Measurements from ENCODE around the gene SLFN12L. TPM values are rescaled to one million over a fixed set of nuclear protein-coding genes. Genes with fewer than 3 reads are reported as not detected.

SLFN12L gene
- total RNA-seq, 2 donors from 2014 or later, result 0.86 to 1.0 TPM

GRCh38 chr17:35554668-35555067, 17.2 kb upstream of the SLFN12L start:
- Histone ChIP-seq H3K9me3 (no peaks in the 10 kb centered on the region), H3K4me1 (no peaks in the 10 kb centered on the region), H3K36me3 (no peaks in the 10 kb centered on the region), H3K27ac (no peak overlapping the region), H3K9ac (ENCODE audit: low read depth in 2 of 2, low read length in 2 of 2) (no peak overlapping the region), H3K27me3 (no peaks in the 10 kb centered on the region), H3K4me3 (no peak overlapping the region)
- intact Hi-C loops (cut with DNase I), result no loop called here
- TF ChIP-seq, protein P1, sequence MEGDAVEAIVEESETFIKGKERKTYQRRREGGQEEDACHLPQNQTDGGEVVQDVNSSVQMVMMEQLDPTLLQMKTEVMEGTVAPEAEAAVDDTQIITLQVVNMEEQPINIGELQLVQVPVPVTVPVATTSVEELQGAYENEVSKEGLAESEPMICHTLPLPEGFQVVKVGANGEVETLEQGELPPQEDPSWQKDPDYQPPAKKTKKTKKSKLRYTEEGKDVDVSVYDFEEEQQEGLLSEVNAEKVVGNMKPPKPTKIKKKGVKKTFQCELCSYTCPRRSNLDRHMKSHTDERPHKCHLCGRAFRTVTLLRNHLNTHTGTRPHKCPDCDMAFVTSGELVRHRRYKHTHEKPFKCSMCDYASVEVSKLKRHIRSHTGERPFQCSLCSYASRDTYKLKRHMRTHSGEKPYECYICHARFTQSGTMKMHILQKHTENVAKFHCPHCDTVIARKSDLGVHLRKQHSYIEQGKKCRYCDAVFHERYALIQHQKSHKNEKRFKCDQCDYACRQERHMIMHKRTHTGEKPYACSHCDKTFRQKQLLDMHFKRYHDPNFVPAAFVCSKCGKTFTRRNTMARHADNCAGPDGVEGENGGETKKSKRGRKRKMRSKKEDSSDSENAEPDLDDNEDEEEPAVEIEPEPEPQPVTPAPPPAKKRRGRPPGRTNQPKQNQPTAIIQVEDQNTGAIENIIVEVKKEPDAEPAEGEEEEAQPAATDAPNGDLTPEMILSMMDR (IDR thresholded peaks at IDR 0.05), result no peak
- no peak for DNase-seq

DNA sequence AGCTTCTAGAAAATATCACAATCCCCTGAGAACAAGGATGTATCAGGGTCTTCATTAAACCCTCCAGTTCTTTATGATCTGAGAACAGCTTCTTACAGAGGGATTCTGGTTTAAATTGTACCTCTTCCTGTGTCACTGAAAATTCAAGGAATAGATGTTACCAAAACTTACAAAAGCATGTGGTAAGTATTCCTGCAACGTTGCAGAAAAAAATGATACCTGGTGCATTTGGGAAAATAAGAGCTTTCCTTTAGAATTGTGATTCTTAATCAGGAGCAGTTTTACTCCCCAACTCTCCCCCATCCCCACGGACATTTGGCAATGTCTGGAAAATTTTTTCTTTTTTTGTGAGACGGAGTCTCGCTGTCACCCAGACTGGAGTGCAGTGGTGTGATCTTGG, 15.8 kb upstream of the SLFN12L start:
- Histone ChIP-seq H3K4me1 (no peaks in the 10 kb centered on the region), H3K4me3 (no peak overlapping the region), H3K9ac (ENCODE audit: low read depth in 2 of 2, low read length in 2 of 2) (no peak overlapping the region), H3K27me3 (no peaks in the 10 kb centered on the region), H3K27ac (no peak overlapping the region), H3K36me3 (no peaks in the 10 kb centered on the region), H3K9me3 (no peaks in the 10 kb centered on the region)
- TF ChIP-seq, protein P1 (IDR thresholded peaks at IDR 0.05), result no peak
- intact Hi-C loops (cut with DNase I), result no loop called here
- no peak for DNase-seq

DNA sequence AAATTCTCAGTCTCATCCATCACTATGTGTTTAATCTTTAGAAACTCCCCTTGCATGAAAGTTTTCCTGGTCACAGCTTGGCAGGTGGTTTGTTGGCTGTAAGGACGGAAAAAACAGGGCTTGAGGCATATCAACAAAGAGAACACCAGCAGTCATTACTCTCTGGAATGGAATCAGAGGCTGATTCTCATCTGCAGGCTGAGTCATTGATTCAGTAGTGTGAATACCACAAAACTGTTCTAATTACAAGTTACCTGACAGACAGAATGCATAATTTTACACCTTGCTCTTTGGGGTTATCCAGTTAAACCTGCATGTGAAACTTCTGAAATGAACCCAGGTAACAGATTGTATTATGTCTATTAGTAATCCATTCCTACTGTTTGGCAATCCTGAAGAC, 11.5 kb upstream of the SLFN12L start:
- Histone ChIP-seq H3K36me3 (no peaks in the 10 kb centered on the region), H3K4me3 (no peak overlapping the region), H3K4me1 (no peaks in the 10 kb centered on the region), H3K27me3 (no peaks in the 10 kb centered on the region), H3K9me3 (no peaks in the 10 kb centered on the region), H3K9ac (ENCODE audit: low read depth in 2 of 2, low read length in 2 of 2) (no peak overlapping the region), H3K27ac (no peak overlapping the region)
- intact Hi-C loops (cut with DNase I), result no loop called here
- DNase-seq, result no peak
- TF ChIP-seq, protein P1 (IDR thresholded peaks at IDR 0.05), result no peak

- H3K4me1 ChIP-seq, result no peaks in the 10 kb centered on the region
- no peak overlapping the region for H3K9ac ChIP-seq (ENCODE audit: low read depth in 2 of 2, low read length in 2 of 2)
- TF ChIP-seq, protein P1 (IDR thresholded peaks at IDR 0.05), result no peak
- H3K9me3 ChIP-seq, result no peaks in the 10 kb centered on the region
- no peaks in the 10 kb centered on the region for H3K27me3 ChIP-seq
- H3K4me3 ChIP-seq, result no peak overlapping the region
- H3K36me3 ChIP-seq, result no peaks in the 10 kb centered on the region
- no peak overlapping the region for H3K27ac ChIP-seq
- DNase-seq, result no peak
- intact Hi-C loops (cut with DNase I), result no loop called here
Measured at GRCh38 chr17:35548208-35548810, 10.8 kb upstream of the SLFN12L start.

GRCh38 chr17:35546487-35546886, 9.0 kb upstream of the SLFN12L start:
- Histone ChIP-seq H3K36me3 (no peaks in the 10 kb centered on the region), H3K4me3 (no peak overlapping the region), H3K9ac (ENCODE audit: low read depth in 2 of 2, low read length in 2 of 2) (no peak overlapping the region), H3K27ac (no peak overlapping the region), H3K27me3 (no peaks in the 10 kb centered on the region), H3K9me3 (no peaks in the 10 kb centered on the region), H3K4me1 (no peaks in the 10 kb centered on the region)
- TF ChIP-seq, protein P1 (IDR thresholded peaks at IDR 0.05), result no peak
- DNase-seq, result no peak
- intact Hi-C loops (cut with DNase I), result no loop called here
